ENCODE measurements around the gene C1orf53. TPM values are rescaled to one million over a fixed set of nuclear protein-coding genes. Genes with fewer than 3 reads are reported as not detected.
"Not testable (repeated sequence)": the region's sequence is repeated elsewhere in the genome, so short reads cannot be mapped to it uniquely, and the experiment has no call there.

Gene C1orf53
- 1 to 10 TPM in 2 of 4 donors, not detected in 2; 2.5 to 7.0 TPM for total RNA-seq

DNA sequence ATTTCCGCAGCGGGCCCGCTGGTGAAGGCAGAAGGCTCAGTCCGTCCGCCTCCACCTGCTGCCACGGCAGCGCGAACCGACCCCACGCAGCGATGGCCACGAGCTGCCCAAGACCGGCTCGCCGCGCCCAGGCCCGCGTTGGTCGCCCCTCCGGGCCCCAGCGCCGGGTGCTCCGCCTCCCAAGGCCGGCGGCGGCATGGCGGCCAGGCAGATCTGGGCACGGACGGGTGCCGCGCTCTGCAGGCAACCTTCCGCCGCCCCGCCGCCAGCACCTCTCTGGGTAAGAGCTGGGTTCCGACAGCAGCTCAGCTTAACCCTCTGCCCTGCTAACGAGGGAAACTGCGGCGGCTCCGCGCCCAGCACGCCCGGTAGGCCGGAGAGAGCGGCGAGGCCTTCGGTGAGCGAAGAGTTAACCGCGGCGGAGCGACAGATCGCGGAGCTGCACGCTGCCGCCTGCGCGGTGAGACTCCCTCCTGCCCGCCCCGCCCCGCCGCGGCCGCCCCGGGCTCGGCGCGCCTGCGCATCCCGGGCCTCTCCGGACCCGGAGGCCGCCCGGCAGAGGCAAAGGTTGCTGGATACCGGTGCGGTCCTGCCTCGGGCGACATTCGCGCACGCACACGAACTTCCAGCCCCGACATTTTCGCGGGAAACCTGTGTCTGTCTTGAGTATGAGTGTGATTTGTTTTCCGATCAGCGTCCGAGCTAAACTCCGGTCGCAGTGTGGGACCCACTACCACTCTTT is at the start of gene C1orf53:
Gene C1orf53 (plus strand): TSS at position 177 of the 742 bp plus-strand sequence. CDS start 20 bp downstream, at position 197.
- H3K27ac ChIP-seq = peak within 1 kb of the TSS; percentile 82 to 91 (median 87)
- no peaks in the 10 kb centered on the region for H3K9me3 ChIP-seq
- peaks cover 0 to 13% (median 5%) of the 10 kb centered on the region in 4 donors for H3K4me1 ChIP-seq
- in situ Hi-C loops (cut with MboI; ENCODE audit: low pct_ligation_motif_present in 1 of 4, low pct_unique_long_range_greater_than_20kb in 1 of 4, low sequenced_read_pairs in 3 of 4) = no loop called here
- DNase-seq = peak; percentile 91
- H3K36me3 ChIP-seq = no peaks in the 10 kb centered on the region
- WGBS, 2 donors (ENCODE audit: low coverage in 1 of 2) = 1% methylated on average over 38 of the region's 90 CpGs; no CpG with 5 or more reads in 1 of the 2 donors
- peaks cover 55% of the 10 kb centered on the region for H3K27me3 ChIP-seq
- peak within 1 kb of the TSS; percentile 51 to 69 (median 60) for H3K4me3 ChIP-seq
- TF ChIP-seq POLR2A (IDR thresholded peaks at IDR 0.05) (peak; percentile 47), POLR2AphosphoS5 (IDR thresholded peaks at IDR 0.05) (peak in 1 of 3 donors; percentile 23), EP300 (IDR thresholded peaks at IDR 0.05; ENCODE audit: low read depth) (no peak)
- TF ChIP-seq, protein P1, sequence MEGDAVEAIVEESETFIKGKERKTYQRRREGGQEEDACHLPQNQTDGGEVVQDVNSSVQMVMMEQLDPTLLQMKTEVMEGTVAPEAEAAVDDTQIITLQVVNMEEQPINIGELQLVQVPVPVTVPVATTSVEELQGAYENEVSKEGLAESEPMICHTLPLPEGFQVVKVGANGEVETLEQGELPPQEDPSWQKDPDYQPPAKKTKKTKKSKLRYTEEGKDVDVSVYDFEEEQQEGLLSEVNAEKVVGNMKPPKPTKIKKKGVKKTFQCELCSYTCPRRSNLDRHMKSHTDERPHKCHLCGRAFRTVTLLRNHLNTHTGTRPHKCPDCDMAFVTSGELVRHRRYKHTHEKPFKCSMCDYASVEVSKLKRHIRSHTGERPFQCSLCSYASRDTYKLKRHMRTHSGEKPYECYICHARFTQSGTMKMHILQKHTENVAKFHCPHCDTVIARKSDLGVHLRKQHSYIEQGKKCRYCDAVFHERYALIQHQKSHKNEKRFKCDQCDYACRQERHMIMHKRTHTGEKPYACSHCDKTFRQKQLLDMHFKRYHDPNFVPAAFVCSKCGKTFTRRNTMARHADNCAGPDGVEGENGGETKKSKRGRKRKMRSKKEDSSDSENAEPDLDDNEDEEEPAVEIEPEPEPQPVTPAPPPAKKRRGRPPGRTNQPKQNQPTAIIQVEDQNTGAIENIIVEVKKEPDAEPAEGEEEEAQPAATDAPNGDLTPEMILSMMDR (IDR thresholded peaks at IDR 0.05) = peak in 1 of 5 experiments; percentile 25
- intact Hi-C loops (cut with DNase I; ENCODE audit: low total_unique reads) = loop anchor here (1.0 kb wide), 1 partner anchor 127 kb away; the partner anchor contains the start of gene DENND1B

DNA sequence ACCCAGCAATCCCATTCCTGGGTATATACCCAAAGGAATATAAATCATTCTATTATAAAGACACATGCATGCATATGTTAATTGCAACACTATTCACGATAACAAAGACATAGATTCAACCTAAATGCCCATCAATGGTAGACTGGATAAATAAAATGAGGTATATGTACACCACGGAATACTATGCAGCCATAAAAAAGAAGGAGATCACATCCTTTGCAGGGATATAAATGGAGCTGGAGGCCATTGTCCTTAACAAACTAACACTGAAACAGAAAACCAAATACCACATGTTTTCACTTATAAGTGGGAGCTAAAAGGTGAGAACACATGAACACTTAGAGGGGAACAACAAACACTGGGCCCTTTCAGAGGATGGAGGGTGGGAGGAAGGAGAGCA is 46.7 kb upstream of the C1orf53 start:
- H3K27me3 ChIP-seq; H3K27ac ChIP-seq; DNase-seq; intact Hi-C loops (cut with DNase I; ENCODE audit: low total_unique reads); H3K4me3 ChIP-seq; H3K9me3 ChIP-seq; H3K4me1 ChIP-seq; H3K36me3 ChIP-seq: not testable (repeated sequence)
- in situ Hi-C loops (cut with MboI; ENCODE audit: low pct_ligation_motif_present in 1 of 4, low pct_unique_long_range_greater_than_20kb in 1 of 4, low sequenced_read_pairs in 3 of 4) = loop anchor here in 1 of 4 donors (25.0 kb wide), 1 partner anchor 243 kb away; no protein-coding TSS in a partner anchor
- WGBS, 2 donors (ENCODE audit: low coverage in 1 of 2) = 91 to 94% methylated on average over 2 of the region's 2 CpGs

DNA sequence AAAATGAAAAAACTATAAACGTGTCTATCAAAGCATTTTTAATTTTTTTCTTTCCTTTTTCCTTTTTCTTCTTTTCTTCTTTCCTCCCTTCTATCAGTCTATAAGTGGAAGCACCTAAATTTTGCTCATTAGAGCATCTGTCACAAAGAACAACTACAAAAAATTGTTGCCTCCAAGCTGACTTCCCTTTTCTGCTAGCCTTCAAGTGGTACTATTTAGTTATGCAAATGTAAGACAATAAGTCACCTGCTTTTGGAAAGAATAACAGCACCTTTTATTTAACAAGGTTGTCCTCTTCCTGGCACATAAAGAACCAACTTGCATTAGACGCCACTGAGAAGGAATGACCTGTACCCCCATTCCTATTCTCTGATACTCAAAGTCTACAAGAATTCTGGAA is 45.0 kb upstream of the C1orf53 start:
- Histone ChIP-seq H3K4me3 (no peak overlapping the region), H3K36me3 (no peaks in the 10 kb centered on the region), H3K9me3 (no peaks in the 10 kb centered on the region), H3K4me1 (peaks cover 0 to 6% (median 0%) of the 10 kb centered on the region in 4 donors), H3K27me3 (no peaks in the 10 kb centered on the region), H3K27ac (no peak overlapping the region)
- TF ChIP-seq POLR2A (IDR thresholded peaks at IDR 0.05) (no peak), POLR2AphosphoS5 (IDR thresholded peaks at IDR 0.05) (no peak), EP300 (IDR thresholded peaks at IDR 0.05; ENCODE audit: low read depth) (no peak)
- TF ChIP-seq, protein P1 (IDR thresholded peaks at IDR 0.05) = no peak
- 60 to 71% methylated on average over 2 of the region's 2 CpGs for WGBS, 2 donors (ENCODE audit: low coverage in 1 of 2)
- no peak for DNase-seq
- in situ Hi-C loops (cut with MboI; ENCODE audit: low pct_ligation_motif_present in 1 of 4, low pct_unique_long_range_greater_than_20kb in 1 of 4, low sequenced_read_pairs in 3 of 4) = loop anchor here in 1 of 4 donors (25.0 kb wide), 1 partner anchor 245 kb away; no protein-coding TSS in a partner anchor
- intact Hi-C loops (cut with DNase I; ENCODE audit: low total_unique reads) = no loop called here

DNA sequence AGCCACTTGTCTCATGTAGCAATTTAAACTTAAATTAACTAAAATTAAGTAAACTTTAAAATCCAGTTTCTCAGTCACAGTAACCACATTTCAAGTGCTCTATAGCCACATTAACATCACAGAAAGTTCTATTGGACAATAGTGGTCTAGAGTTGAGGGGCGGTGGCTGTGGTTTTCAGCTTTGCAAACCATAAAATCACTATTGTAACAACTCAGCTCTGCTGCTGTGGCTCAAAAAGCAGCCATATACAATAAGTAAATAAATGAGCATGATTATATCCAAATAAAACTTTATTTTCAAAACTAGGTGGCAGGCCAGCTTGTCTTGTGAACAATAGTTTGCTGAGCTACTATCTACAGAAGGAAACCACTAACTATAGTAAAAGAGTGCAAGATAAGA is 43.4 kb upstream of the C1orf53 start:
- Histone ChIP-seq H3K27ac (peak overlapping the region in 1 of 4 donors; percentile 29), H3K4me3 (no peak overlapping the region), H3K27me3 (no peaks in the 10 kb centered on the region), H3K36me3 (no peaks in the 10 kb centered on the region), H3K9me3 (no peaks in the 10 kb centered on the region), H3K4me1 (peaks cover 0 to 6% (median 0%) of the 10 kb centered on the region in 4 donors)
- WGBS, 2 donors (ENCODE audit: low coverage in 1 of 2) = 63% methylated on average over 1 of the region's 1 CpG; no CpG with 5 or more reads in 1 of the 2 donors
- peak; percentile 56 for DNase-seq
- in situ Hi-C loops (cut with MboI; ENCODE audit: low pct_ligation_motif_present in 1 of 4, low pct_unique_long_range_greater_than_20kb in 1 of 4, low sequenced_read_pairs in 3 of 4) (loop anchor here in 1 of 4 donors (25.0 kb wide), 1 partner anchor 247 kb away; no protein-coding TSS in a partner anchor), intact Hi-C loops (cut with DNase I; ENCODE audit: low total_unique reads) (no loop called here)
- TF ChIP-seq POLR2A (IDR thresholded peaks at IDR 0.05) (no peak), EP300 (IDR thresholded peaks at IDR 0.05; ENCODE audit: low read depth) (no peak), POLR2AphosphoS5 (IDR thresholded peaks at IDR 0.05) (no peak)
- TF ChIP-seq, protein P1 (IDR thresholded peaks at IDR 0.05) = no peak
